Tibial nerve (tissue), 3 donors: Measurements from ENCODE around the gene GRK1.

Experiments used
- POLR2A ChIP-seq, 2 donors: fragments of 450-650 bp; IDR thresholded peaks; one replicate each; pipeline ENCODE4 v1.6.1; 2017; ENCODE audit warnings: antibody characterized with exemption in 2 of 2, mild to moderate bottlenecking in 2 of 2, moderate library complexity in 2 of 2
- TF ChIP-seq, protein P1 (sequence below), 5 experiments: fragments of 200-600 bp in 3 of 5; fragments of 450-650 bp in 2 of 5; sonication (generic) in 3 of 5; IDR thresholded peaks; one replicate each; pipeline ENCODE4 v1.5.1; 2016 to 2019; ENCODE audit warnings: antibody characterized with exemption in 5 of 5, mild to moderate bottlenecking in 3 of 5, moderate library complexity in 2 of 5

GRCh38 chr13:113624235-113624587, 42.8 kb upstream of the GRK1 start:
- TF ChIP-seq POLR2A (IDR thresholded peaks at IDR 0.05), result no peak
- TF ChIP-seq, protein P1, sequence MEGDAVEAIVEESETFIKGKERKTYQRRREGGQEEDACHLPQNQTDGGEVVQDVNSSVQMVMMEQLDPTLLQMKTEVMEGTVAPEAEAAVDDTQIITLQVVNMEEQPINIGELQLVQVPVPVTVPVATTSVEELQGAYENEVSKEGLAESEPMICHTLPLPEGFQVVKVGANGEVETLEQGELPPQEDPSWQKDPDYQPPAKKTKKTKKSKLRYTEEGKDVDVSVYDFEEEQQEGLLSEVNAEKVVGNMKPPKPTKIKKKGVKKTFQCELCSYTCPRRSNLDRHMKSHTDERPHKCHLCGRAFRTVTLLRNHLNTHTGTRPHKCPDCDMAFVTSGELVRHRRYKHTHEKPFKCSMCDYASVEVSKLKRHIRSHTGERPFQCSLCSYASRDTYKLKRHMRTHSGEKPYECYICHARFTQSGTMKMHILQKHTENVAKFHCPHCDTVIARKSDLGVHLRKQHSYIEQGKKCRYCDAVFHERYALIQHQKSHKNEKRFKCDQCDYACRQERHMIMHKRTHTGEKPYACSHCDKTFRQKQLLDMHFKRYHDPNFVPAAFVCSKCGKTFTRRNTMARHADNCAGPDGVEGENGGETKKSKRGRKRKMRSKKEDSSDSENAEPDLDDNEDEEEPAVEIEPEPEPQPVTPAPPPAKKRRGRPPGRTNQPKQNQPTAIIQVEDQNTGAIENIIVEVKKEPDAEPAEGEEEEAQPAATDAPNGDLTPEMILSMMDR (IDR thresholded peaks at IDR 0.05), result no peak
